ENCODE results near the gene CLUH. TPM values are rescaled to one million over a fixed set of nuclear protein-coding genes. Genes with fewer than 3 reads are reported as not detected.

CLUH gene
- total RNA-seq, 1 experiment from 2014 or later, result 17.3 TPM

DNA sequence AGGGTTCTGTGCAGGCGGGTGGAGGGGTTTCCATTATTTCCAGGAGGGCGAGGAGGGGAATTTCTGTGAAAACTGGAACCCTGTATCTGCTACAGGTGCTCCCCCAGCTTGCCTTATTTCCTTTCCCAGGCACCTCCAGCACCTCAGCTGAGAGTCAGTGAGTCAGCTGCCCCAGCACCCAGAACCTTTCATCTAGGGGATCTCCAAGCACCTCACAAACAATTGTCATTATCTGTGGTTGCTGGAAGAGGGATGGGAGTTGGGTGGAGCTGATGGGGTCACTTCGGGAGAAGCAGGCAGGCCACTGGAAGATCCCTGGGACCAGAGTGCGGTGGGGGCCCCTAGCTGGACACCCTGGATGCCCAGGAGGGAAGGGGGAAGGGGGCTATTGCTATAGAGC lies 10.0 kb upstream of the CLUH start:
- DNase-seq (ENCODE audit: low read depth), result no peak

DNA sequence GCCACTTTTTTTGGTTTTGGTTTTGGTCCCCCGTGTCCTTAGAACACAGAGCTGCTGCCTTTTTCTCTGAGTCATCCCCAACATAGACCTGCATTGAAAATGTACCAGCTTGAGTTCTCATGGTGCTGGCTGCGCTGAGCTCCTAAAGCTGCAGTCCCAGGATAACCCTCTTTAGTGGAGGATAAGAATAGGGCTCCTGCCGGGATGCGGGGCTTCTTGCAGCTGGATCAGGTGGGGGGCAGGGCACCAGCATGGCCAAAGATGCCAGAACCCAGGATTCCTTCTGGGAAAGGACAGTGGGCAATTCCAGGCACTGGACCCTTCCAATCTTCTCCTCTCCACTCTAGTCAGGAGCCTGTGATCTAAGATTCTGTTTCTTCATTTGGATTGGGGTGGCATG lies 8.3 kb upstream of the CLUH start:
- DNase-seq (ENCODE audit: low read depth), result no peak

DNA sequence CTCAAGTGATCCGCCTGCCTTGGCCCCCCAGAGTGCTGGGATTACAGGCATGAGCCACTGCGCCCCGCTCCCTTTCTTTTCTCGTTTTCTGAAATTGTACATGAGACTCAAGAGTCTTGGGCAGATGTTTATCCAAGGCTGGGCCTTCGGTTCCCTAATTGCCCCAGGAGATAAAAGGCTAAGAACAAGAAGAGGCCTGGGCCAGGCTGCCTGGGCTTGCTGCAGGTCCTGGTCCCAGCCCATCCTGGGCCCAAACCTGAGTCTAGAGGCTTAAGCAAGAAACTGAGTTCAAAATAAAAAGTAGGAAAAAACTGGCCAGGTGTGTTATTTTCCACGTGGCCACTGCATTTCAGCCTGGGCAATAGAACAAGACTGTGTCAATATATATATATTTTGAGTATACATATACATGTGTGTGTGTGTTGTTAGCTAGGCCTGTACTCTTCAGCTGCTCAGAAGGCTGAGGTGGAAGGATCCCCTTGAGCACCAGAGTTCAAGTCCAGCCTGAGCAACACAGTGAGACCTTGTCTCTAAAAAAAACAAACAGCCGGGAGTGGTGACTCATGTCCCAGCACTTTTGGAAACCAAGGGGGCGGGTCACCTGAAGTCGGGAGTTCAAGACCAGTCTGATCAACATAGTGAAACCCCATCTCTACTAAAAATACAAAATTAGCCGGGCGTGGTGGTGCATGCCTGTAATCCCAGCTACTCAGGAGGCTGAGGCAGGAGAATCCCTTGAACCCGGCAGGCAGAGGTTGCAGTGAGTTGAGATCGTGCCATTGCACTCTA lies 6.8 kb upstream of the CLUH start:
- DNase-seq (ENCODE audit: low read depth), result no peak

DNA sequence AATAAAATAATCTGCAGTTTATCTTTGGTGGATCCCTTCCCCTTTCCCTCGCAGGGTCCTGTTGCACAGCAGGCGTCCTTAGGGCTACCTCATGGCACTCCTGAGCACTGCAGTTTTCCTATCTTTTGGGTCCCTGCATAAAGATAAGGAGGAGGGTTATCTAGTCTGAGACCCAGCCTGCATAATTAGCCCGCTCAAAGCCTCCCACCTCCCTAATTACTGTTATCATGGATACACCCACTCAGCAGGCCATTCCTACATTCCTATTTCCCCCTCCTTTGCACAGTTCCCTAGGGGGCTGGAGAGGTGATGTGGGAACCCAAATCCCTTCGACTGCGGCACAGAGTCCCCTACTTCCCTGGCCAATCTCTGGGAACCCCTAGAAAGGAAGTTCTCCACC lies 5.1 kb upstream of the CLUH start:
- no peak for DNase-seq (ENCODE audit: low read depth)

DNA sequence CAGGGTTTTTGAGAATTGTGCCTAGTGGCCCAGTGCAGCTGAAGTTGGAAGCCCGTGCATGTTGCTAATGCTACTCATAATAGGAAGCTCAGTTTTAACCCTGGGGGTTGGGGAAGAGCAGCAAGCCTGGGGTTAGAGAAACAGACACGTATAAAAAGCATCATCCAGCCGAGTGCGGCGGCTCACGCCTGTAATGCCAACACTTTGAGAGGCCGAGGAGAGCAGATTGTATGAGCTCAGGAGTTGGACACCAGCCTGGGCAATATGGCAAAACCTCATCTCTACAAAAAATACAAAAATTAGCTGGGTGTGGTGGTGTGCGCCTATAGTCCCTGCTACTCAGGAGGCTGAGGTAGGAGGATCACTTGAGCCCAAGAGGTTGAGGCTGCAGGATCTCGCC lies 2.3 kb upstream of the CLUH start:
- no peak for DNase-seq (ENCODE audit: low read depth)

DNA sequence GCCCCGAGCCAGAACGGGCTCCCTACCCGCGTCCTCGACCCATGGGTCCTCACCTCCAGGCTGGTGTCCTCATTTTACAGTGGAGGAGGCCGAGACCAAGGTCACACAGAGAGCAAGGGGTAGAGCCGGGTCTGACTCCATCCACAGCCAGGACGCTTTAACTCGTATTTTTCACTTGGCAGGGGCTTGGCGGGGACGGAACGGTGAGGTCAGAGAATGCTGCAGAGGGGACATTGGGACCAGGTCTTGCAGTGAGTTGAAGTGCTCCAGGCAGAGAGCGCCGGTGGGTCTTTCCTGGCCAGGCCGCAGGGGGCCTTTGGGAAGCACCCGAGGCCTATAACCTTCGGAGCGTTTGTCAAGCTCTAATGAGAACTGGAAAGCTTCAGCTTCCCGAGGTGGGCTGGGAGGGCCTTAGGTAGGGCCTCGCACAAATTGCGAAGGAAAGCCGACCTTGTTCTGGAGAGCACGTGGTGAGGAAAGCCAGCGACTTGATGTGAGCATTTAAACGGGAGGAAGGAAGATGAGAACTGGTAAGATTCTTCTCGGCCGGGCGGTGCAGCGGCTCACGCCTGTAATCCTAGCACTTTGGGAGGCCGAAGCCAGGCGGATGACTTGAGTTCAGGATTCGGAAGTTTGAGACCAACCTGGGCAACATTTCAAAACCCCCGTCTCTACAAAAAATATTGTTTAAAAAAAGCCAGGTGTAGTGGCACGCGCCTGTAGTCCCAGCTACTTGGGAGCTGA lies 908 bp upstream of the CLUH start:
- DNase-seq (ENCODE audit: low read depth), result no peak

DNA sequence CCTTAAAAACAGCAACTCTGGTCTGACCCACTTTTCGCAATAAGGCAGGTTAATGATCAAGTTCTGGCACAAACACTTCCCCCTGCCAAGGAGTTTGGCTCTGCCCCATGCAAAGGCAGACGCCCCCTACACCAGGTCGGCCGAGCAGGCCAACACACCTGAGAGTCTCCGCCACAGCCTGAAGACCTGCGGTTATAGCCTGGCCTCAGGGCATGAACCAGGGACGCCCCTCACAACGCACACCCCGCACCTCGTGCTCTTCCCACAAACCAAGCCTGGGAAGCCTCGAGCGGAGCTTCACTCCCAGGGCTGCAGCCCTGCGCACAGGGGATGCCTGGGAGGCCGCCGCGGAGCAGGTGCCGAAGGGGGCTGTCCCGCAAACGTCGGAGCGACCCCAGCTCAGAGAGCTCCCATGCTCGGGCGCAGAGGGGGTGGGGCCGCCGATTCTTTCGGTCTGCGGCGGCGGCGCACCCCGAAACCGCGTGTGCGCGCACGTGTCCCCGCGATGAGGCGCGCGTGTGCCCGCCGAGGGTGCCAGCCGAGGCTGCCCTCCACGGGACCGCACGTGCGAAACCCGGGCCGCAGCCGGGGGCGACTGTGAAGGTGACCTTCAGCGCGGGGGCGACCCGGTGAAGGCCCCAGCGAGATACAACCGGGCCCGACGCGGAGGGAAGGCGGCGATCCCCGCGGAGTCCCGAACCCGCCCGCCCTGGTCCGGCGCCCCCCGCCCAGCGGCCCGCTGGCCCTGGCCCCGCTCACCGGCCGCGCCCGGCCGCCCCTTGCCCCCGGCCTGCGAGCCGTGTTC lies 559 bp downstream of the CLUH start:
- no peak for DNase-seq (ENCODE audit: low read depth)

DNA sequence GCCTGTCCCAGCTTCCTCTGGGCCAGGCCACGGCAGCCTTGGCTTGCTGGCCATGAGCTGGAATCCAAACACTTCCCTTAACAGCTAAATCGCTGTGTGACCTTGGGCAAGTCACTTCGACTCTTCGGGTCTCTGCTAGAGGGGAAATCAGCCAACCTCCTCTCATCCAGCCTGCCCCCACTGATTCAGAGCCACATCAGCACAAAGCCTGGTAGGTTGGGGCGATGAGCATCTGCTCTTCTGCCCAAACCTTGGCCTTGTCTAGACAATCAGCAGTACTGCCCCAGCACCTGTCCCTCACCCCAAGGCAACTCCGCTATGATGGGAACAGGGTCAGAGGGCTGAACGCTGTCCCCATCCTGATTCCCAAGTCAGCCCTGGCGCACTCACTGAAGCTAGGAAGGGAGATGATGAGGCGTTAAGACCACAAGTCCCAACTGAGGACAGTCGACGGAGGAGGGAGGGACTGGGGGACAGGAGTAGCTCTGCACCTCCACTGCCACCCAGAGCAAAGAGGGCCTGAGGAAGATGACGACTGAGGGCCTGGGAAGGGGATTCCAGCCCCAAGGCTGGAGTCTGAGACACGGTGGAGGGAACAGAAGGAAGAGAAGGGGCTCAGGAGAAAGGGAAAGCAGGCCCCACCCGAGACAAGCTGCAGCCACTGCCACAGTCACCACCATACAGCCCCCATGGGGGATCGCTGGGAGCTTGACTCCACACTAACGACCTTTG lies 1.3 kb downstream of the CLUH start:
- no peak for DNase-seq (ENCODE audit: low read depth)

DNA sequence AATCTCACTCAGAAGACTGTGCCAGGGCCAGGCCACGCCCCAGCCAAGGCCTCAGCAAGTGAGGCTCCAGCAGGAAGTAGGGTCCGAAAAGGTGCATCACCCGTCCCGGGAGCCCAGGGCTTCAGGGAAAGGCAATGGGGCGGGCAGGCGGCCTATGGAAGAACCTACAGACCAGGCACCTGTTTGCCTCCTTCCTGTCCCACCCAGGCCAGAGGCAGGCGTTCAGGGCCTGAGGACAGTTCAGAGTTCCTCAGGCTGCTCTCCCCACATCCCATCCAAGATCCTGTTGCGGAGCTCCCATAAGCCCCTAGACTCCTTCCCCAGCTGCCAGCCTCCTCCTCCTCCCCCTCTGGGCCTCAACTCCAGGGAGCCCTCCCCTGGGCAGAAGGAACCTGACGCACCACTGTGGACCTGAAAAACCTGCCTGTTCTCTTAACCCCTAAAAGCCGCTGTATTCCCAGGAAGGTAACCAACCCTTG lies 2.3 kb downstream of the CLUH start:
- no peak for DNase-seq (ENCODE audit: low read depth)

DNA sequence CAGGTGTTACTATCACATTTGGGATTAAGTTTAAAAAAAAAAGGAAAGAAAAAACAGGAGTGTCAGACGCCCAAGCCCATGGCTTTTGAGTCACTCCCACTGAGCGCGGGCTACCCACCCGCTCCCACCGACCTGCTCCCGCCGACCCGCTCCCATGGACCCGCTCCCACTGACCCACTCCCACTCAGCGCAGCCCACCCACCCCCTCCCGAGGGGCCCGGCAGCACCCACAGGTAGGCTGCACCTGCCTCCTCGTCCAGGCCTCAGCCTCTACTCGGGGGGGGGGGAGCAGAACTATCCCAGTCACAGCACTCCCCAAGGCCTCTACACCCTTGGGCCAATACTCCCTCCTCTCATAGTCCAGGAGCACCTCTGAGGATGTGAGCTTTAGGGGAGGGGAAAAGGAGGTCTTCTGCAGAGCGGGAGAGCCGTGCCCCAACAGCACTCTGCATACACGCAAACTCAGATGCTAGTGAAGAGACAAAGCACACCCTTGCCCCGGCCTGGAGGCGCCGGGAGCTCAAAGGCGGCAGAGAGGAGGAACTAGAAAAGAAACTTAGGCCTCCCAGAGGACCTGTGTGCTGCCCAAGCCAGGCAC lies 2.9 kb downstream of the CLUH start:
- DNase-seq (ENCODE audit: low read depth), result no peak

DNA sequence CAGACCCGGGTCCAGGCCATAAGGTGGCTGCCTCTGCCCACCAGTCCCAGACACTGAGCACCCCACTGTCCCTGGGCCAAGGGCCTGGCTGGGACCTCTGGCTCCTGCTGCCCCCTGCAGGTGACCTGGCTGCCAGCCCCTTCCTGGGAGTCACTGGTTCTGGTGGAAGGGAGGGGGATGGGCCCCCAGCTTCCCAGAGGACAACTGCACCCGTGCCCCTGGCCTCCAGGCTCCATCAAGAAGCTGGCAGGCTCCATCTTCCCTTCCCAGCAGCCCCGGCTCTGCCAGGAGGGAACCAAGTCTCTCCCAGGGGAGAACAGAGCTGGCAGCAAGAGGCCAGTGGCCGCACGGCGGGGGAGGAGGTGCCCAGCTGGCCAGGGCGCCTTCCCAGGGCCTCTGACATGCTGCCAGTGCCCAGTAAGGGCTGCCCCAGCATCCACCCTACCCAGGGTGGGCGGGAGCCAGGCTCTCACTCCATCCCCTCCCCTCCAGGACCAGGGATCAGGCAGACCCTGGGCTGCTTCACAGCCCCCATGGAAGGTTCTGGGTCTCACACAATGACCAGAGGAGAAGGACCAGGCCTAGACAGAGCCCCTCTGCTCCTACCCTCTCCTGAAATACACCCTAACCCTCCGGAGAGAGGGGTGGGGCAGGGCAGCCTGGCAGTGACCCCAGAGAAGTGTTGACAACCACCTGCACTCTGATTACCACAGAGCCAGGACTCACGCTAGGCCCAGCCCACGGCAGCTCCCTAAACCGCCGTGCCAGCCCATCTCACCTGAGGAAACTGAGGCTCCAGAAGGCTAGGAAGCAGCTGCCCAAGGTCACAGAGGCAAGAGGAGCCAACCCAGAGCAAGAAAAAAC lies 3.6 kb downstream of the CLUH start:
- DNase-seq (ENCODE audit: low read depth), result no peak

DNA sequence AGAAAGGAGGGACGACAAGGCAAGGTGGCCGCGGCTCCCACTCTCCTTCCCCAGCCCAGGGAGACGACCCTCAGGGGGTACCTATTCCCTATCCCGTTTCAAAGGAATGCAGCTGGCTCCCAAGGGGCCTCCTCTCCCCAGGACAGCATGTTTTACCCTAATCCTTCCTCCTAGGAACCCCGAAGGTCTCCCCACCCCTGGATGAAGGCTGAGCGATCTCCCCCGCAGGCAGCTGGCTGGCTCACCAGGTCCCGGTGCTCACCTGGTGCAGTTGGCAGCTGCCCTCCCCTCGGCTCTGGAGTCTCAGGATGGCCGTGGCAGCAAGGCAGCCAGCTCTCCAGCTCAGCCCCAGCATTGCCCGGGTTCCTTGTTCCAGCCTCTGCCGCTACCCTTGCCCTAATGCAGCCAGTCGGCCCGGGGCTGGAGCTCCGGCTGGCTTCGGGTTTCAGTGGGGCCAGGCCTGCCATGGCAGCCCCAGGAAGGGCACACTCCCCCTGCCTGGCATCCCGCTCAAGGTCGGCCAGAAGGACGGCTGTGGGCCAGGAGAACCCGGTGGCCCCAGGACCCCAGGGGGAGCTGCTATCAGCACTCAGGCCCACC lies 4.6 kb downstream of the CLUH start:
- DNase-seq (ENCODE audit: low read depth), result no peak

DNA sequence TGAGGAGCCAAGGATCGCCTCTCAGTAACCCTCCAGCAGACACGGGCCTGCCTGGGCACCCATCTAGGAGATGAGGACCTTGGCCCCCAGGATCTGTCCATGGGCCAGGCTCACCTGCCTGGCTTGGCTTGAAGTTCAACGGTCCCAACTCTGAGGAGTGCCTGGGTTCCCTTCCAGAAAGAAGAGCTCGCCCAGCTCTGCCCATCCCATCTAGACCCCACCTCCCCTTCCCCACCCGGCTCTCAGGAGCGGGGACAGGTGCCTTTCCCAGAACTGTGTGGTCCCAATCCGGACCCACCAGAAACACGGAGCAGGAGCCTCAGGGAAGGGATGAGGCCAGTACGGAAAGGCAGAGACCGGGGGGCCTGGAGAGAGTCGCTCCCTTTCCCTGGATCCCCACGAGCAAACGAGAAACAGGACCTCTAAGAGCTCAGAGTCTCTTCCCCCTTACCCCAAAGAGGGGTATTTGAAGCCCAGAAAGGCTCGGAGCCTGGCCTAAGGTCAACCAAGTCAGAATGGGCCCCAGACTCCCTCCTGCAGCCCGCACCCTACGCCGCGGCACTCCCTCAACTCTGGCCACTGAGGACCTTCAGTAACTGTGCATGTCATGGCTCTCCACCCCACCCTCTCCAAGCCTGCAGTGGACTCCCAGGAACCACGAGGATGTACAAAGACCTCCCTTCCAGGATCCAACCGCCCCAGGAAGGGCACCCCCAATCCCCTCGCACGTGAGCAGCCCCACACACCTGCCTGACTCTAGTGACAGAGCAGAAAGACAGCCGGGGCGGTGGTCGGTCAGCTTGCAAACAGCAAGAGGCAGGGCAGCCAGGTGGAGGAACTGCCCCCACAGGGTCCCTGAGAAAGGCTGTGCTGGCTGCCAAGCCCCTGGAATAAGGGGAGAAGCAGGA lies 5.4 kb downstream of the CLUH start:
- DNase-seq (ENCODE audit: low read depth), result no peak

DNA sequence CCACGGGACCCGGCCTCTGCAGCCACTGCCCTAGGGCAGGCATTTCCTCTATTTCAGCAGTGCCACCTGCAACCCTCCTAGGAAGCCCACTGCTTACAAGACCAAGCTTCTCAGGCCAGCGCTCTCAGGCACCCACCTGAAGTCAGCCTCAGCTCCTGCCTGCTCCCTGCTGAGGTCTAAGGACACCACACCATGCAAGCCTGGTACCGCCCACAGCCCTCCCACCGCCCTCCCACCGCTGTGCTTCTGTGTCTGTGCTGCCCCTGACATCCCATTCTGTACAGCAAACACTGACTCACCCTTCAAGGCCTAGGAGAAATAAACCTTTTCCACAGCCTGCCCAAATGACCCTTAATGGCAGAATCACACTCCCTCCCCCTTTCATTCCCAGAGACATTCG lies 6.3 kb downstream of the CLUH start:
- no peak for DNase-seq (ENCODE audit: low read depth)

DNA sequence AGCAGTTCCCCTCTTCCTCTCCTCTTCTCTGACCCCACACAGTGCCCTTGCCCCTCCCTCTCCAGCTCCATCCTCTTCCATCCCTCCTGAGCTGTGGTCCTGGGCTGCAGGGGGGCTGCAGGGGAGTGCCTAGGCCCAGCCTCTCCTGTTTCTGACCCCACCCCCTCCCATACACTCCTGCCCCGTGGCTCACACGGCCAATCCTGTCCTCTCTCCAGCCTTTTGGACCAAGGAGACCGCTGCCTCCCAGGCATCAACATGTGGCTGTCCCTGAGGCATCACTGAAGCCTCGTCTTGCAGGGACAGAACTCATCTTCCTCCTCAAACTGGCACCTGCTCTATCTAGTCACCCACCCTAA lies 6.7 kb downstream of the CLUH start:
- no peak for DNase-seq (ENCODE audit: low read depth)

DNA sequence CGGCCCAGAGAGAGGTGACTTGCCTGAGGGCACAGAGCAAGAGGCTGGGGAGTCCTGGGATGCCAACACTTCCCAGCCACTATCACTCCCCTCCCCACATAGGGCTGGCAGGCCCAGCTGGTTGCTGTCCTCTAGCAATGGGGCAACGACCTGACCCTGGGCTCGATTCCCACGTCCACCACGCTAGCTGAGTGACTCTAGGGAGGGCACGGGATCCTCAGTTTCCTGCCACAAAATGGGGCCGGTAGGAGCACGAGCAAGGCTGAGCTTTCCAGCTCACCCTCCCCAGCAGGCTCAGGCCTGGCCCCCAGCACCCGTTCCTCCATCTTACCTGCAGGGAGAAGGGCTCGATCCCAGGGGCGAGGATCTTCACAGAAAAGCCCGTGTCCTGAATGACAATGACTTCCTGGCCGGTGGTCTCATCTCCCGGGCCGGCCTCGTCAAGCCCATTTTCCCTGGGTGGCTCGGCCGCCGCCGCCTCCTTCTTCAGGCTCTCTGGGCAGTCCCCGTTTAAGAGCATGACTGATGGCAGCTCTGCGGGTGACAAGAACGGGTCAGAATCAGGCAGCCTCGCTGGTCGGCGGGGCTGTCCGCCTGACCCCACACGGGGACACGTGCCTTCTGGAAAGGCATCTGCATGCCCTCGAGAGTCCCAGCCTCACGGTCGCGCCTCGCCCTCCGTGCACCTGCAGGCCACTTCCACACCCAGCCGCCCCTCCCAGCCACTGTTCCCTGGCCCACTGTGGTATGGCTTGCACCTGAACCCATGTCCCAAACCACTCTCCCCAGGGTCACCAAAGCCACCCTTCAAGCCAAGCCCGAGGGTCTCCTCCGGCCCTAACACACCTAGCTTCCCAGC lies 7.3 kb downstream of the CLUH start:
- DNase-seq (ENCODE audit: low read depth), result no peak

DNA sequence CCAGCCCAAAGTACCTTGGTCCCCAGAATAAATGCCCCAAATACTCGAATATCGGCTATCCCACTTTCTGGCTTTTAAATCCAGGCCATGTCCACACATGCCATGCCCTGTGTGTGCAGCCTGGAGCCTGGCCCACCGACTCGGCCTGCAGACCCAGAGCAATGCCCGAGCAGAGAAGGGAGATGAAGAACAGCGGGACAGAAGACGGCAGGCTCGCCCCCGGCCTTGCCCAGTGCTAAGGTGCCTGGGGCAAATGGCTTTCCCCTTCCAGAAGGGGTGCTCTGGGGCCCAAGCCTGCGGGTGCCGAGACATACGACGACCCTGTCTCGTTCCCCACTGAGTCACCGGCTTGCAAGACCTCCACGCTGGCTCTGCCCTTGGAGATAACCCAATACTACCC lies 8.0 kb downstream of the CLUH start:
- DNase-seq (ENCODE audit: low read depth), result no peak

DNA sequence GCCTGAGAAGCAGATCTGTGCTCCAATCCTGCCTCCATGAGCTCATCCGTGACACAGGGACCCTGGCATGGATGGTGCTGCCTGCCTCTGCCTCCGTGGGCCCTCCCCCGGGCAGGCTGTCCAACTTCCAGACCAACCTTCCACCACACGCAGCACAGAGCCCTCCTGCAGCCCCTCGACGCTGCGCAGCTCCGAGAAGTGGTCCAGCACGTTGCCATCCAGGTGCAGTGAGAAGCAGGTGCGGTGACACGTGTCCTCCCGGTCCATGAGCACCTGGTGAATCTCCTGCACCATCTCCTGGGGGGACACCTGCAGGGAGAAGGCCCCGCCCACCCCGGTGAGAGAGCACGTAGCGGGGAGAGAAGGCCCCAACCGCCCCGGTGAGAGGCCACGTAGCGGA lies 8.4 kb downstream of the CLUH start:
- no peak for DNase-seq (ENCODE audit: low read depth)

All from RPMI7951 (cell line).